D341Med (cell line): ENCODE measurements around the gene PARP4.
"Not testable (repeated sequence)": the region's sequence is repeated elsewhere in the genome, so short reads cannot be mapped to it uniquely, and the experiment has no call there.

ENCODE experiments used
- DNase-seq: peaks from one replicate; pipeline ENCODE4 v3.0.0; 2012; ENCODE audit warnings: low spot score

The PARP4 gene

GRCh38 chr13:24444851-24445250 is 67.7 kb downstream of the PARP4 start:
- DNase-seq = not testable (repeated sequence)

- no peak for DNase-seq
Measured at GRCh38 chr13:24443366-24443765, 69.2 kb downstream of the PARP4 start.

GRCh38 chr13:24426045-24426444 is 86.5 kb downstream of the PARP4 start:
- not testable (repeated sequence) for DNase-seq

- DNase-seq = not testable (repeated sequence)
Measured at GRCh38 chr13:24419668-24420067, 92.9 kb downstream of the PARP4 start.

- no peak for DNase-seq
Measured at GRCh38 chr13:24407844-24408243, 104.7 kb downstream of the PARP4 start.

DNA sequence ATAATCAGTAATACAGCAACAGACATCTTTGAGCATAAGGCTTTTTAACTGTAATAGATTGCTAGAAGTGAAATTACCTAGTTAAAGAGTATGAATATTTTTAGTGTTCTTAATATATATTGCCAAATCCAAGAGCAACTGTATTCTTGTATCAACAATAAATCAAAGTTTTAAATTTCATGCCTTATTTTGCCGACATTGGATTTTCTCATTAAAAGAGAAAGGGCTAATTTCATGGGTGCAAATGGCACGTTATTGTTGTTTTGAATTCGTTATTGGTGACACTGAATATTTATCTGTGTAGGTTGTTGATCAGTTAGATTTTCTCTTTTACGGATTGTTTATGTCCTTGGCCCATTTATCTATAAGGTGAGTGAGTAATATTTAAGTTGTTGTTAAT is 106.1 kb downstream of the PARP4 start:
- no peak for DNase-seq

DNA sequence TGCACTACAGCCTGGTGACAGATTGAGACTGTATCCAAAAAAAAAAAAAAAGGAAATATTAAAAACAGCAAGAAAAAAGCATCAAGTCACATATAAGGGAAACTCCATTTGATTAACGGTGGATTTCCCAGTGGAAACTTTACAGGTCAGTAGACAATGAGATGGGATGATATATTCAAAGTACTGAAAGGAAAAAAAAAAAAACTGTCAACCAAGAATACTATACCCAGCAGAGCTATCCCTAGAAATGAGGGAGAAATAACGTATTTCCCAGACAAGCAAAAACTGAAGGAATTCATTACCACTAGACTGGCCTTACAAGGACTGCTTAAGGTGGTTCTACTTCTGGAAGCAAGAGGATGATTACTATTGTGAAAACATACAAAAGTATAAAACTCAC is 115.8 kb downstream of the PARP4 start:
- no peak for DNase-seq

- no peak for DNase-seq
Measured at GRCh38 chr13:24392972-24393371, 119.6 kb downstream of the PARP4 start.

- not testable (repeated sequence) for DNase-seq
Measured at GRCh38 chr13:24391771-24392683, 120.6 kb downstream of the PARP4 start.

DNA sequence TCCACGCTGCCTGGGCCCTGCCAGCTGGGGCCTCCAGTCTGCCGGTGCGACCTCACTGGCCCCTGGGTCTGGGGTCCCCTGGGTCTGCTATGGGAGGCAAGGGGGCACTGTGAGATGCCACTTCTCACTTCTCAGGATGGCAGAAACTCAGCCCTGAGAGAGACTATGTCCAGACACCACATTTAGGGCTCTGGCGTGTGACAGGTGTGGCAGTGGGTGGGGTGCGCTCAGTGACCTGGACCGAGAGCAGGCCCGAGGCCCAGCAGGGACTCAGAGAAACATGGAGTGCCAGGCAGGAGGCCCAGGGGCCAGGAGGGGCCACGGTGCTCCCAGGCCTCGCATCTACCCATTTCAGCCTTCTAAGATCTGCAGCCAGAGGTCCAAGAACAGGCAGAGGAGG is 121.8 kb downstream of the PARP4 start:
- not testable (repeated sequence) for DNase-seq

DNA sequence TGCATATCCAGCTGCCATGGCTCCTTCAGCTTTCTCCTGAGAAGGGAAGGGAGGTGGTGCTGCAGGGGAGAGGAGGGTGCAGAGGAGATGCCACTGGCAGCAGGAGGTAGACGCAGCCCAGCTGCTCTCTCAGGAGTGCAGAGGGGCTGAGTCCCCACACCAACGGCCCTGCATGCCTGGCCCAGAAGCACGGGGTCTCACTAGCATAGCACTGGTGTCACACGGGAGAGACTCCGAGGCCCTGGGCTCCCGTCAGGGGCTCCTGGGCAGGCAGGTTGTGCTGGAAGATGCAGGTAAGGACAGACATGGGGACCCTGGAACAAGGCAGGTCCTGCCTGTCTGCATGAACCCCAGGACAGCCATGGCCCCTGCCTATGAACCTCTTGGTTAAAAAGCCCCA is 123.1 kb downstream of the PARP4 start:
- no peak for DNase-seq

GRCh38 chr13:24388743-24389142 is 123.8 kb downstream of the PARP4 start:
- DNase-seq = not testable (repeated sequence)

- no peak for DNase-seq
Measured at GRCh38 chr13:24386816-24387708, 125.5 kb downstream of the PARP4 start.

- DNase-seq = no peak
Measured at GRCh38 chr13:24385902-24386301, 126.7 kb downstream of the PARP4 start.

- DNase-seq = not testable (repeated sequence)
Measured at GRCh38 chr13:24384946-24385345, 127.6 kb downstream of the PARP4 start.

- not testable (repeated sequence) for DNase-seq
Measured at GRCh38 chr13:24384091-24384490, 128.5 kb downstream of the PARP4 start.

DNA sequence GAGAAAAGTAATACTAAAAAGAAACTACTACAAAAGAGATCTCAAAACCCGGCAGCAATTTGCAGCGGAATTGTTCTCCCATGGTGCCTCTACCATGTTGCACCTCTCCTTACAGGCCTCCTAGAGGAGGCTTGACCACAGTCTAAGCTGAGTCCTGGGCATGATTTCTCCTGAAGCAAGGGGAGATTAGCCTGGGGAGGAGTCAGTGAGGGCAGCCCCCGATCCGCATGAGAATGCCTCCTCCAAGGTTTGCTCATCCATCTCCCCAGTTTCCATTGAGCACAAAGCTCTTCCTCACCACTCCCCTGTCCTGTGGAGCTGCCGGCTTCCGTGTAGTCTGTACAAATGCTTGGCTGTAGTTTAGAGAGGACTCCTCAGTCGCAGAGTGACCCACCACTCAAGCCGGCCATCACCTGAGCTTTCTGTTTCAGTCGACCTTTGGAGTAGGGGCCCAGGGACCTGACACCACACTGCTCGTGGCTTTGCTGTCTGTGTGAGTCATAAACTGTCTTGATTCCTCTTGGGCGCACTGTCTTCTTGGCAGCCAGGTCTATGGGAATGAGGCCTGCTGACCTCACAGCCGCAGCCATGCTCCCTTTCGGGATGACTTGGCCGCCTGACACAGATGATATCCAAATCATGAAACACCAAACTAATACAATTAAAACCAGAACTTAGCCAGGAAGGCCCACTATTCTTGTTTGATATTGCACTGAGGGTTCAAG is 130.9 kb downstream of the PARP4 start:
- no peak for DNase-seq

DNA sequence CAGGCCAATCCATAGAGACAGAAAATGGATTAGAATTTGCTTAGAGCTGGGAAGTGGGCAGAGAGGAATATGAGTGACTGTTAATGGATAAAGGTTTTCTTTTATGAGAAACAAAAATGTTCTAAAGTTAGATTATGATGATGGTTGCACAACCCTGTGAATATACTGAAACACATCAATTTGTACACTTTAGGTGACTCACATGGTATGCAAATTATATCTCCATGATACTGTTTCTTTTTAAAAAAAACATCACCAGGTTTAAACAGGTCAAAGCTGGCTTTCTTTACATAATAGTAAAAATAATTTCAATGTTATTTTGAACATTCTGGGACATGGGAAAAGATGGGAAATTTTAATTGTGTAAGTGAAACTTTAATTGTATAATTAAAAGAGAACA is 131.7 kb downstream of the PARP4 start:
- DNase-seq = not testable (repeated sequence)

- not testable (repeated sequence) for DNase-seq
Measured at GRCh38 chr13:24380227-24380626, 132.4 kb downstream of the PARP4 start.

DNA sequence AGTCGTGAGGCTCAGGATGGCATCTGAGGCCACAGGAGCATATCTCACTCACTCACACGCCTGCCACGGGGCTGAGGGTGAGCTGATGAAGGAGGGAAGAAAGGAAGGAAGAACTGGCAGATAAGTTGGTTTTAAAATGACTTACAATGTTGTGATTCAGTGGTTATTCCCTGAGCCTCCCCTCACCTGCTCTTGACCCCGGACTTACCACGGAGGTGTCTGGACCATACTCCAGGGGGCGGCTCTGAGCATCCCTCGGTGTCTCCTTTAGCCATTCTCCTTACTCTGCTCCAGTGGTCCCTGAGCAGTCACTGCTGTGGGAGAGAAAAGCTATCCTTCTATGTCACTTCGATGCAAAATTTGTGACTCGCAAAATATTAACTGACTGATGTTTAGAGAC is 141.3 kb downstream of the PARP4 start:
- not testable (repeated sequence) for DNase-seq
